ENCODE data around the gene BAIAP3.
A peak's percentile ranks its signal among the peaks of the same experiment; 100 is the strongest.

Gene BAIAP3

DNA sequence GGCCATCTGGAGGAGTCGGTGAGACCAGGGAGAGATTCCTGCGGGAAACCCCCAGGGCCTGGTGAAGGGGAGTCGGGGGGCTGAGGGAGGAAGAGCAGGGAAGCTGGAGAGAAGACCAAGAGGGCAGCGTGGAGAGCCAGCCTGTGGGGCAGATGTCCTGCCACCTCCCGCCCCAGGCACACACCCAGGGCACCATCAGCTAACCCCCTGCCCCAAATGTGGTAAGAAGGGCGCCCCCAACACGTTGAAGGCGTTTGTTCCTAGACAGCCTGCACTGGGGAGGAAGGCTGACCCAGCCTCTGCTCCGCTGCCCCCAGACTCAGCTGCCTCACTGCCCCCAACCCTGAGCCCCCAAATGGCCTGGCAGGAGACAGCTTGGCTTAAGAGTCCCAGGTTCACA lies 1.3 kb downstream of the BAIAP3 start:
- no peak for DNase-seq (ENCODE audit: low read depth)

DNA sequence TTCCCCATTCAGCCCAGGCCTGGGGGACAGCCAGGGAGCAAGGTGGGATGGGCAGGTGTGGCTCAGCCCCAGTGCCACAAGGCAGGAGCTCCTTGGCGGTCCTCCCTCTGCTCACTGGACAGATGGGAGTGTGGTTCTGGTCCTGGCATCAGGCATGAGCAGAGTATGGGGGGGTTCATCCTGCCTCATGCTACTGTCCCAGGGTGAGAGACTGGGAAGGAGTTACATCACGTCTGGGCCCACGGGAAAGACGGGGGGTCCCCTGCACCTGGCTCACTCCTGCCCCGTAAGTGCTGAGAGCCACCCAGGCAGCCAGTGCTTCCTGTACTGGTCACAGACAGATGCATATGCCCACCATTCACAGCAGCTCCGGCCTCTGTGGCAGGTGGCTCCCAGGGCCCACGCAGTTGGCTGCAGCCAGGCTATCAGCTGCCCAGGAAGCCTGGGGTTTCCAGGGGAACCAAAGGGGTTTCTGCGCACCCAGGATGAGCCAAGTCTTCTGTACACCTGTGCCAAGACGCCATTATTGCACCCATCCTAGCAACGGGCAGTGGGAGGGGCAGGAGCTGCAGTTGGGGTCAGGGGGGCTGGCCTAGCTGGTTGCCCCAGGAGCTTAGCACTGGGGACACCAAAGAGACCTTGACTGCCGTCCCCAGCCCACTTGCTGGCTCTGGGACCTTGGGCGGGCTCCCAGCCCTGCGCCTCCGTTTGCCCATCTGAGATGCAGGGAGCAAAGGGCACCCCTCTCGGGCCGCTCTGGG lies 1.9 kb downstream of the BAIAP3 start:
- no peak for DNase-seq (ENCODE audit: low read depth)

DNA sequence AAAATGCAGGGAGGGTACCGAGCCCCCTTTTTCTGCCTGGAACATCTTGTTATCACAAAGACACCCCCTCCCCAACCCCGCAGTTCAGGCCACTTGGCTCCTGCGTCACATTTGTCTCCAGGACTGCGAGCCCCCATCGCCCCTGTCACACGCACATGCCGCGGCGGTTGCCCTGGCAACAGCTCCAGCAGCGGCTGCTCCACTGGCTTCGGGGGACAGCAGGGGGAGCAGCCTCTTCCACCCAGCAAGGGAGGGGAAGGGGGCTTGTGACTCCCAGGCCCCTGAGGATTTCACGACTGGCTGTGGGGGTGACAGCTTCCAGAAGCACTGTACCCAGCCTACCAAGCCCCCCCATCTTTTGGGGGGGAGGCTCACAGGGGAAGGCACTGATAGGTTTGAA lies 2.6 kb downstream of the BAIAP3 start:
- no peak for DNase-seq (ENCODE audit: low read depth)

DNA sequence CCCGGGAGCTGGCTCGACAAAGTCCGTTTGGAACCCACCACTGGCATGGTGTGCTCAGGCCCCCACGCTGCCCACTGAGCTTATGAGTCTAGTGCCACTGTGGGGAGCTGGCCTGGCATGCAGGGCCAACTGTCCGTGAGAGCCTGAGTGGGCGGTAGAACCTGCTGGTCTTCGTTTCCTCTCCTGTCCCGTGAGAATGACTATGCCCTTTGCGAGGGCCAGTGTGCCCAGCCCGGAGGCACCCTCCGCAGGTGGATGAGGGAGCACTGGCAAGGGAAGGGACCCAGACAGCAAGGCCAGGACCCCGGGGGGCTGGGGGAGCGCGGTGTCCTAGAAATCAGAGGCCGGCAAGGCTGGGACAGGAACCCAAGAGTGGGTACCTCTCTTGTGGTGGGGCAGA lies 3.2 kb downstream of the BAIAP3 start:
- no peak for DNase-seq (ENCODE audit: low read depth)

DNA sequence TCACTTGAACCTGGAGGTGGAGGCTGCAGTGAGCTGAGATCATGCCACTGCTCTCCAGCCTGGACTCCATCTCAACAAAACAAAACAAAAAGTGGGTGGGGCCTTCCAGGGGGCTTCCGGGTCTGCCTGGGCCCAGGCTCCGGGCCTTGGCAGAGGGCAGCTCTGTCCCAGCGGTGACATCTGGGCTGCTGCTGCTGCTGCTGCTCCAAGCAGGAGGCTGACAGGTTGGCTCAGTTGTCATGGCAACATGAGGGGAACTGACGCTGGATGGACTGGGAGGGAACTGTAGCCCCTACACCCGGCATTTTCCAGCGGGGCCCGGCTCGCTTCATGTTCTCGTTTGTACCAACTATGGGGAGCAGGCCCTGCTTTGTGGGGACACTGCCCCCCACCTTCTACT lies 4.0 kb downstream of the BAIAP3 start:
- DNase-seq (ENCODE audit: low read depth) = no peak

DNA sequence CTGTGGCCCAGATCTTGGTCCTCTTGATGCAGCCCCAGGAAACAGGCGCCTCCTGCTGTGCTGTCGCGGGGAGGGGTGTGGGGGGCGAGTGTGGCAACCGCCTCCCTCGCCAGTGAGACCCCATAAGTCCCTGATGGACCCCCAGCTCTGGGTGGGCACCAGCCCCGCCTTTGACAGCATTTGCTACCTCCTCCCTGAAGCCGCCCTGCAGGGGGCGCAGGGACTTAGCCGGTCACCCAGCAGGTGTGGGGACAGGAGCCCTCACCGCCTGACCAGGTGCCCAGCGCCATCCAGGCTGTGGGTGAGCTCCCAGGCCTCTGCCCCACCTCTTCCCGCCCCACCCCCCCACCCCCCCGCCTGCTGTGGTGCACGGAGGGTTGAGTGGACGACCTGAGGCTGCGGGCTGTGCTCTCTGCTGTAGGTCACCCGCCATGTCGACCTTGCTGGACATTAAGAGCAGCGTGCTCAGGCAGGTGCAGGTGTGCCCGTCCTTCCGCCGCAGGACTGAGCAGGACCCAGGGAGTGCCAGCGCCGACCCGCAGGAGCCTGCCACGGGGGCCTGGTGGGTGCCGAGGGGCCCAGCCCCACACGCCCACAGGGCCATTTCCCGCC lies 4.8 kb downstream of the BAIAP3 start:
- no peak for DNase-seq (ENCODE audit: low read depth)

DNA sequence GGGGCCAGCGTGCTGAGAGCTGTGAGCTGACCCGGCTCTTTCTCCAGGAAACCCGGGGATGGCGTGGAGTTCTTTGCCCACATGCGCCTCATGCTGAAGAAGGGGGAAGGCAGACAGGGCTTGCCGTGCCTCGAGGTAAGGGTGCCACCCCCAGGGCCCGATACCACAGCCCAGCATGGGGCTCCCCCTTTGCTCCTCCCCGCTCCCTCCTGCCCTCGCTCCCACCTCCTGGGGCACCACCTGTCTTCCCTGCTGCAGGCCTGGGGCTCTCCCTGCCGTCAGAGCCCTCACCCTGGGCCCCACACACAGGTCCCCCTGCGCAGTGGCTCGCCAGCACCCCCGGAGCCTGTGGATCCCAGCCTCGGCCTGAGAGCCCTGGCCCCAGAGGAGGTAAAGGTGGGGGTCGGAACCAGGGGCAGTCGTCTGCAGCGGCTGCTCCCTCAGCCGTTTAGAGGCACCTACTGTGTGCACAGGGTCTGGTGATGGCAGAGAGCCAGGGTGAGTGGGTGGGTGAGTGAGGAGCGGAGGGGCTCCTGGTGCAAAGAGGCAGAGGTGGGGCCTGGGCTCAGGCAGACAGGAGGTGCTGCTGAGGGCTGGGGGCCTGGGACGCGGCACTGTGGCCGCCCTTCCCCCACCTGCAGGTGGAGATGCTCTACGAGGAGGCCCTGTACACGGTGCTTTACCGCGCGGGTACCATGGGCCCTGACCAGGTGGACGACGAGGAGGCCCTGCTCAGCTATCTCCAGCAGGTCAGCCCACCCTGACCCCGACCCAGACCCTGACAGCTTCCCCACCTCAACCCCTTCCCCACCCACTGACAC lies 5.6 kb downstream of the BAIAP3 start:
- no peak for DNase-seq (ENCODE audit: low read depth)

DNA sequence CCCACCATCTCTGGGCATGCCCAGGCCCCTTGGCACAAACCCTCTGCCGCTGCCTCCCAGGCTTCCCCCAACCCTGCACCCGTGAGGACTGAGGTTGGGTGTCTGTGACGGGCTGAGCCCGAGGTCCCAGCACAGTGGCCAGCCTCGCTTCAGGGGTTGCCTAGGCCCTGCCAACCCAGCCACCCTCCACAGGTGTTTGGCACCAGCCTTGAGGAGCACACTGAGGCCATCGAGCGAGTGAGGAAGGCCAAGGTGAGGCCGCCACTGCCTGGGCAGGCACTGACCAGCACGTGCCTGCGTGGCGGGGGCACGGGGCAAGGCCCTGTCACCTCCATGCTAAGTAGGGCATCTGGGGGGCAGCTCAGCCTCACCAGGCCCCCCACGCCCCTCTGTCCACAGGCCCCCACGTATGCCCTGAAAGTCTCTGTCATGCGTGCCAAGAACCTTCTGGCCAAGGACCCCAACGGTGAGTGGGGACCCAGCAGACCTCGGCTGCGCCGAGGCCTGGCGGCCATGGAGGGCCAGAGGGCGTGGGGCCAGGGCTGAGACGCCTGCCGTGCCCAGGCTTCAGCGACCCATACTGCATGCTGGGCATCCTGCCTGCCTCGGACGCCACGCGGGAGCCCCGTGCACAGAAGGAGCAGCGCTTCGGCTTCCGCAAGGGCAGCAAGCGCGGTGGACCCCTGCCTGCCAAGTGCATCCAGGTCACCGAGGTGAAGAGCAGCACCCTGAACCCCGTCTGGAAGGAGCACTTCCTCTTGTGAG lies 7.5 kb downstream of the BAIAP3 start:
- DNase-seq (ENCODE audit: low read depth) = no peak

DNA sequence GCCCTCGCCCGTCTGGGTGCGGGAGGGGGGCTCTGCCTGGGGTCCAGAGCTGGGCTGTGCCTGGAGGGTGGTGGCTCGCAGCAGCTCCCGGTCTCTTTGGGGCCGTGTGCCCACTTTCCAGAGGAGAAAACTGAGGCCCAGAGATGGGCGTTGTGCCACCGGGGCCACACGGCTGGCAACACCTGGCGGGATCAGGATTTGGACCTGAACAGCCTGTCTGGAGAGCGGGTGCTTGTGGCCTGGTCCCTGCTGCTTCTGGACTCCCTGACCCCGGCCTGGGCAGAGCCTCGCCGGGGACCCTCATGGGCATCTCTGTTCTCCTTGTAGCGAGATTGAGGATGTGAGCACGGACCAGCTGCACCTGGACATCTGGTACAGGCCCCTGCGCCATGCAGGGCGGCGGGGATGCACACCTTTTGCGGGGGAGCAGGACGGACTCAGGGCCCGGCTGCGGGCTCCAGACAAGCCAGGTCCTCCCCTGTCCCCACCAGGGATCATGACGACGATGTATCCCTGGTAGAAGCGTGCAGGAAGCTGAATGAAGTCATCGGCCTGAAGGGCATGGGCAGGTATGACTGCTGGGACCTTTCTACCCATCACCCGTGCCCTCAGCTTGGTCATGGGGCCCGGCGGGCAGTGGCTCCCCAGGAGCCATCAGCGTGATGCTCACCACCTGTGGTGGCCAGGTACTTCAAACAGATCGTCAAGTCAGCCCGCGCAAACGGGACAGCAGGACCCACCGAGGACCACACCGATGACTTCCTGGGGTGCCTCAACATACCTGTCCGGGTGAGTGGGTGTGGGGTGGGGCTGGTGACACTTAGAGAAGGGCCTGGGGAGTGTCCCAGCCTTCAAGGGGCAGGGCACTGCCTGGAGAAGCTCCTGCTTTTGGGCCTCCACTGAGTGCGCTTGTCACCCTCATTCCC lies 8.3 kb downstream of the BAIAP3 start:
- DNase-seq (ENCODE audit: low read depth) = no peak

DNA sequence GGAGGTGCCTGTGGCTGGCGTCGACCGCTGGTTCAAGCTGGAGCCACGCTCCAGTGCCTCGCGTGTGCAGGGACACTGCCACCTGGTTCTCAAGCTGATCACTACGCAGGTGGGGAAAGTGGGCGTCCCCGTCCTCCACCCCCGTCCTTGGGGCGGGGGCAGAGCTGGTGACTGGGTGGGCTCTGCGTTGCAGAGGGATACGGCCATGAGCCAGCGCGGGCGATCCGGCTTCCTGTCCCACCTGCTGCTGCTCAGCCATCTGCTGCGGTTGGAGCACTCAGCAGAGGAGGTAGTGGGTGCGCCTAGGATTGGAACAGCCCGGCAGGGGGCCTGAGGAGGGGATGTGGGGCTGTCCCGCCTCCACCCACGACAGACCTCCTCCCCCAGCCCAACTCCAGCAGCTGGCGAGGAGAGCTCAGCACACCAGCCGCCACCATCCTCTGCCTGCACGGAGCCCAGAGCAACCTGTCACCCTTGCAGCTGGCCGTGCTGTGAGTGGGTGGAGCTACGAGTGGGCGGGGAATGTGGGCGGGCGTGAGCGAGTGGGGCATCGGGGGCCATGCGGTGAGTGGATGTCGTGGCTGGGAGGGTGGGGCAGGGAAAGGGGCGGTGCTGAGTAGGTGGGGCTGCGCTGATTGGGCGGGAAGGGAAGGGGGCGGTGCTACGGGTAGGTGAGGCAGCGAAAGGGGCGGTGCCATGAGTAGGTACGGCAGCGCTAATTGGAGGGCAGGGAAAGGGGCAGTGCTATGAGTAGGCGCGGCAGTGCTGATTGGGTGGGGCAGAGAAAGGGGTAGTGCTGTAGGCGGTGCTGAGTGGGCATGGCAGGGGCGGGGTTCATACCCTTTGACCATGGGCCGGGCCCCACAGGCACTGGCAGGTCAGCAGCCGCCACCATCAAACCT lies 9.3 kb downstream of the BAIAP3 start:
- DNase-seq (ENCODE audit: low read depth) = peak; percentile 81

DNA sequence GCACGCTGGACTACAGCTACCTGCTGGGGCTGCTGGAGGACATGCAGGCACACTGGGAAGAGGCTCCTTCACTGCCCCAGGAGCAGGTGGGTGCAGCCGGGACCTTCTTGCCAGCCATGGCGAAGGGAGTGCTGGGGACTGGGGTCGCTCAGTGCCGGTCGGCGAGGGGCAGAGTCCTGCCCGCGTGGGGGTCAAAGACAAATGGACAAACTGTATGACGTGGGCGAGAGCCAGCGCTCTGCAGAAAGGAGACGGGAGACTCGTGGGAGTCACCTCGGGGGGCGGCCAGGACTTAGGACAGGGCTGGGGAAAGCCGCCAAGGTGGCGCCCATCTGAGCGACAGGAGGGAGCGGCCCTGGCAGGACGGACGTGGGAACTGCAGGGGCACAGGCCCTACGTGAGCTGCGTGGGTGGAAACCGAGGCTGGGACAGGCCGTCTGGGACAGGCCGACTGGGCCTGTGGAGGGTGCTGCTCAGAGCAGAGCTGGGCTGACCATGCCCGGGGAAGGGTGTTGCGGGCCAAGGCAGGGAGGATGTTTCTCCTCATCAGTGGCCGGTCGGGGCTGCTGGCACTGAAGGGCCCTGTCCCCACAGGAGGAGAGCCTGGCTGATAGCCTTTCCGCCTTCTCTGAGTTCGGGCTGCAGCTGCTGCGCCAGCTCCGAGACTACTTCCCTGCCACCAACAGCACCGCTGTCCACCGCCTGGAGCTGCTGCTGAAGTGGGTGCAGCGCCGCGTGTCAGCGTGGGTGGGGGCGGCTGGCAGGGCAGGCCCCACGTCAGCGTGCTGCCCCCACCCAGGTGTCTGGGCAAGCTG lies 10.2 kb downstream of the BAIAP3 start:
- no peak for DNase-seq (ENCODE audit: low read depth)

DNA sequence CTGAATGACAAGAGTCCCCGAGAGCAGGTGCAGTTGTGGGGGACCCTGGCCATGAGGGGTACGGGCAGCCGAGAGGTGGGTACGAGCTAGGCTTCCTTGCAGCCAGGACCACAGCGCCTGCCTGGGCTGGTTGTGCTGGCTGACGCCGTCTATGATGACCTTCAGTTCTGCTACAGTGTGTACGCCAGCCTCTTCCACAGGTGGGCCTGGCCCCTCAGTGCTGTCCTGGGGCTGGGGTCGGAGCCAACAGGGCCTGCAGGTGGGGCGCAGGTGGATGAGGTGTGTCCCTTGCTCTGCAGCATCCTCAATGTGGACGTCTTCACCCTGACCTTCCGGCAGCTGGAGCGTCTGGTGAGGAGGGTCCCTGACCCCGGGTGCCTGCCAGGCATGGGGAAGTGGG lies 11.1 kb downstream of the BAIAP3 start:
- no peak for DNase-seq (ENCODE audit: low read depth)

DNA sequence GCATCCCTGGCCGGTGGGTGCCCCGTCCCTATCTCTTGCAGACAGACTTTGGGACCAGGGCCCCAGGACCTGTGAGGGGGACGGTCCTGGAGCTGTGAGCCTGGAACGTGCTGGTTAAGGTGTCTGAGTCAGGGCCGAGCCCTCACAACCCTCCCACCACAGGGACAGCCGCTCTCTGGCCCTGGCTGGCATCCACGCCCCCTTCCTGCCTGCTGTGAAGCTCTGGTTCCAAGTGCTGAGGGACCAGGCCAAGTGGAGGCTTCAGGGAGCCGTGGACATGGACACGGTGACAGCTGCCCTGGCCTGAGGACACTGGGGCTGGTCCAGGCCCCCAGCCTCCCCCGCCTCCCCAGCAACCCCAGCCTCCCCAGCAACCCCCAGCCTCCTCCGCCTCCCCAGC lies 11.6 kb downstream of the BAIAP3 start:
- DNase-seq (ENCODE audit: low read depth) = no peak

DNA sequence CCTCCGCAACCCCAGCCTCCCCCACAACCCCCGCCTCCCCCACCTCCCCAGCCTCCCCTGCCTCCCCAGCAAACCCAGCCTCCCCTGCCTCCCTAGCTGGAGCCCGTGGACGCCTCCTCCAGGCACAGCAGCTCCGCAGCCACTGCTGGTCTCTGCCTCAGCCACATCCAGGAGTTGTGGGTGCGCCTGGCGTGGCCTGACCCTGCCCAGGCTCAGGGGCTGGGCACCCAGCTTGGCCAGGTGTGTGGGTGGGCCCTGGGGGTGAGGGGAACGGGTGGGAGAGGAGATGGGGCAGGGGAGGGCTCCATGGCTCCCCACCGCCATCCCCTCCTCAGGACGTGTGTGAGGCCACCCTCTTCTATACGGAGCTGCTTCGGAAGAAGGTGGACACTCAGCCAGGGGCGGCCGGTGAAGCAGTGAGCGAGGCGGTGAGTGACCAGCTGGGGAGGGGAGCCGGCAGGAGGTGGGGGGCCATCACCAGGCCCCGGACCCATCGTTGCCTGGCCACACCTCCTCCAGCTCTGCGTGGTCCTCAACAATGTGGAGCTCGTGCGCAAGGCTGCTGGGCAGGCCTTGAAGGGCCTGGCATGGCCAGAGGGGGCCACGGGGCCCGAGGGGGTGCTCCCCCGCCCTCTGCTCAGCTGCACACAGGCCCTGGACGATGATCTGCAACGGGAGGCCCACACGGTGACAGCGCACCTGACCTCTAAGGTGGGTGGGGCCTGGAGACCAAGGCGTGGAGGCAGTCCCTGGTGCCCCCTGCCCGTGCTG lies 12.4 kb downstream of the BAIAP3 start:
- DNase-seq (ENCODE audit: low read depth) = no peak

DNA sequence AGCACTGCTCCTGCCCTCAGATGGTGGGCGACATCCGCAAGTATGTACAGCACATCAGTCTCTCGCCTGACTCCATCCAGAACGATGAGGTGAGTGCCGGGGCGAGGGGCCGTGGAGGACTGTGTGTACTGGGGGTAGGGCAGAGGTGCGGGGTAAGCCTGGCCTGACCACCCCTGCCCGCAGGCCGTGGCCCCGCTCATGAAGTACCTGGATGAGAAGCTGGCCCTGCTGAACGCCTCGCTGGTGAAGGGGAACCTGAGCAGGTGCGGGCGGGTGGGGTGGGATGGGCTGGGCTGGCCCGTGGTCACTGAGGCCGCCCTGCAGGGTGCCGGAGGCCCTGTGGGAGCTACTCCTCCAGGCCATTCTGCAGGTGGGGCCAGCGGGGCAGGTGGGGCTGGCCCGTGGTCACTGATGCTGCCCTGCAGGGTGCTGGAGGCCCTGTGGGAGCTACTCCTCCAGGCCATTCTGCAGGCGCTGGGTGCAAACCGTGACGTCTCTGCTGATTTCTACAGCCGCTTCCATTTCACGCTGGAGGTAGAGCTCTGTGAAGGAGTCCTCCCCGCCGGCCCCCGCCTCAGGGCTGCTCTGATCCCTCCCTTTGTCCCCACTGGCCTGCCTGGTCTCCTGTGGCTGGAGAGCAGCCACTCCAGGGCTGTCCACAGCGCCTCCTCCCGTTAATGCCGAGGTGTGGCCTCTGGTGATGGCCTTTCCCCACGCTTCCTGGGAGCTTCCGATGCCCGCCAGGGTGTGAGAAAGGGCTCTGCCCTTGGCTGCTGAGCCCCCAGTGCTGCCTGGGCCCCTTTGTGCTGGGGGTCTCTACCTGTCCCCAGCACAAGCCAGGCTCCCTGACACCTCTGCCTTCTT lies 13.2 kb downstream of the BAIAP3 start:
- DNase-seq (ENCODE audit: low read depth) = no peak

DNA sequence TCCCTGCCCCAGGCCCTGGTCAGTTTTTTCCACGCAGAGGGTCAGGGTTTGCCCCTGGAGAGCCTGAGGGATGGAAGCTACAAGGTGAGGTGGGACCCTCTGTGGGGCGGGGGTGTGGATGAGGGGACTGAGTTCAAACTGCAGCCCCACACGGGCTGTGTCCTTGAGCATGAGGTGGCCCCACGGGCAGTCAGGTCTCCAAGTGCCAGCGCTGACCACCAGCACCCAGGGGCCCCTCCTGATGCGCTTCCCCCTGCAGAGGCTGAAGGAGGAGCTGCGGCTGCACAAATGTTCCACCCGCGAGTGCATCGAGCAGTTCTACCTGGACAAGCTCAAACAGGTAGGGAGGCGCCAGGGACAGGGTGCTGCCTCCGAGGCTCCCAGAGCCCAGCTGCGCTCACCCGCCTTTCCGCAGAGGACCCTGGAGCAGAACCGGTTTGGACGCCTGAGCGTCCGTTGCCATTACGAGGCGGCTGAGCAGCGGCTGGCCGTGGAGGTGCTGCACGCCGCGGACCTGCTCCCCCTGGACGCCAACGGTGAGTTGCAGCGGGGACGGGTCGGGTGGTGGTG lies 13.9 kb downstream of the BAIAP3 start:
- no peak for DNase-seq (ENCODE audit: low read depth)

DNA sequence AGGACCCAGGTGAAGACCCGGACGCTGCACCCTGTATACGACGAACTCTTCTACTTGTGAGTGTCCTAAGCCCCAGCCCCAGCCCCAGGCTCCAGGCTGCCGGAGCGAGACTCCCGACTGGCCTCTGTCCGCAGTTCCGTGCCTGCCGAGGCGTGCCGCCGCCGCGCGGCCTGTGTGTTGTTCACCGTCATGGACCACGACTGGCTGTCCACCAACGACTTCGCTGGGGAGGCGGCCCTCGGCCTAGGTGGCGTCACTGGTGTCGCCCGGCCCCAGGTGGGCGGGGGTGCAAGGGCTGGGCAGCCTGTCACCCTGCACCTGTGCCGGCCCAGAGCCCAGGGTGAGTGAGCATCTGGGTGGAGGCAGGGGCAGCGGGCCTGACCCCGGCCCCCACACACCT lies 14.5 kb downstream of the BAIAP3 start:
- DNase-seq (ENCODE audit: low read depth) = no peak
